Measurements from ENCODE around the gene SIT1.

DNA sequence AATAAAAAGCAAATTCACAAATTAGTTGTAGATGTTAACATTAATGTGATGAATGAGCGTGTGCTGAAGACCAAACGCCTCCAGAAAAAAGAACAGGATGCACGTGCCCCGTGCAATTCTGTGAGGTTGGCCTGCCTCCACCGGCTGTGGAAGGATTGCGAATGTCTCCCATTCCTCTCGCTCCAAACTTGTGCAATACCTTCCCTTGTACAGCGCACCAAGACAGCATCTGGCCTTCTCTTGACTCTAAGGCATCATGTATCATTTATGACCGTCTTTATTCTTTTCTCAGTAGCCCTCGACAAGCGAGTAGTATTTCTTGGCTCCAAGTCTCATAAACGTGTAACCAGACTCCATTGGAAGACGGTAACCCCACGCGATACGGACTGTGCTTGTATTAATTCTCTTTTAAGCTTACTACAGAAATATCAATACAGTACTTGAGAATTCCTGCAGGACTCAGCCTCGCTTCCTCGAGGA is 47.2 kb downstream of the SIT1 start:
- TF ChIP-seq GATA2 (IDR thresholded peaks at IDR 0.05; ENCODE audit: low read depth, low read length) (no peak), GATA3 (IDR thresholded peaks at IDR 0.05; ENCODE audit: low read depth, low read length) (no peak)

All from SH-SY5Y (cell line).